Right atrium auricular region (tissue), 2 donors: ENCODE data around the gene FNDC3A. TPM values are rescaled to one million over a fixed set of nuclear protein-coding genes. Genes with fewer than 3 reads are reported as not detected.
"Not testable (repeated sequence)": the region's sequence is repeated elsewhere in the genome, so short reads cannot be mapped to it uniquely, and the experiment has no call there.

Experiments
- DNase-seq: peaks from one replicate; pipeline ENCODE4 v3.0.0-alpha.2; 2019; ENCODE audit warnings: low spot score
- H3K27ac ChIP-seq, 2 donors: fragments of 200-600 bp; sonication (generic); 1 replicate in 1 of 2; 2 replicates in 1 of 2; pipeline ENCODE4 v1.5.1; 2016 to 2019
- H3K27me3 ChIP-seq, 2 donors: fragments of 200-600 bp; sonication (generic); one replicate each; pipeline versions ENCODE4 v1.5.1 to v1.6.0; 2017 to 2019
- H3K36me3 ChIP-seq: fragments of 200-600 bp; sonication (generic); one replicate; pipeline ENCODE4 v1.5.1; 2016
- H3K4me1 ChIP-seq, 2 donors: fragments of 200-600 bp; sonication (generic); one replicate each; pipeline versions ENCODE4 v1.5.1 to v1.6.0; 2017 to 2019
- H3K4me3 ChIP-seq, 2 donors: fragments of 200-600 bp; sonication (generic); 1 replicate in 1 of 2; 2 replicates in 1 of 2; pipeline ENCODE4 v1.5.1; 2017 to 2019; ENCODE audit warnings: mild to moderate bottlenecking in 1 of 2, moderate library complexity in 1 of 2
- H3K9me3 ChIP-seq, 2 donors: fragments of 200-600 bp; sonication (generic); one replicate each; pipeline ENCODE4 v1.5.1; 2019
- CTCF ChIP-seq, 2 donors: fragments of 200-600 bp; sonication (generic); IDR thresholded peaks; one replicate each; pipeline ENCODE4 v1.5.1; 2019; ENCODE audit warnings: antibody characterized with exemption in 2 of 2
- total RNA-seq, 2 donors: library from RNA; depleted of rRNA; stranded (reverse); fragments of >200 nt; gene quantifications; one replicate each; pipeline ENCODE4 v1.1.0, GENCODE V29; 2016

FNDC3A gene
- total RNA-seq, 2 donors from 2014 or later, result 22.7 to 29.4 TPM

DNA sequence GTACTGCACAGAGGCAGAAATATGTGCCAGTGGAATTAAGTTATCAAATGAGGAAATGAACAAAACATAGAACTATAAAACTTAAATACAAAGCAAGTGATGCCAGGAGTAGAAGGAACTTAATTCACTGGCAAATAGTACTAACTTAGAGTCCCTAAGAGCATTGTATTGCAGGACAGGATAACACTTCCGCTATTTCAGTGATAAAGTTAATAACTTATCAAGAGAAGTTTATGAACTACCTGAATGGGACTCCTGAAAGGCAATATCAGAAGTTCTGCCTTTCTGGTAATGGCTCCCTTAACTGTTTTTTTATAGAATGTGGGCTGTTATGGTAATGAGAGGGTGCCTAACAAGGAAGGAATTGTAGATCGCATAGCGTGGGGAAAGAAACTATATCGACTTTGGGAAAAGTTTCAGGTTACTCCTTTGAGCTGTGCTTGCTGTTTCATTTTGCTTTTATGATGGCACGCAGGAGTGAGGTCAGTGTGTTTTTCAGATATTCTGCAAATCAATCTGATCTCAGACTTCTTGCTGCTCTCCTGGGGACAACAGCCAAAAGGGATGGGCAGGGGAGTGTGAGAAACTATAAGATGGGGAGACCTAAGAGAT is 149.1 kb downstream of the FNDC3A start:
- Histone ChIP-seq H3K27me3 (no peaks in the 10 kb centered on the region), H3K4me3 (no peak overlapping the region), H3K36me3 (peaks cover under 1% of the 10 kb centered on the region), H3K9me3 (no peaks in the 10 kb centered on the region), H3K27ac (no peak overlapping the region), H3K4me1 (peaks cover 0 to 6% of the 10 kb centered on the region in 2 donors)
- TF ChIP-seq CTCF (IDR thresholded peaks at IDR 0.05), result no peak
- DNase-seq, result no peak

DNA sequence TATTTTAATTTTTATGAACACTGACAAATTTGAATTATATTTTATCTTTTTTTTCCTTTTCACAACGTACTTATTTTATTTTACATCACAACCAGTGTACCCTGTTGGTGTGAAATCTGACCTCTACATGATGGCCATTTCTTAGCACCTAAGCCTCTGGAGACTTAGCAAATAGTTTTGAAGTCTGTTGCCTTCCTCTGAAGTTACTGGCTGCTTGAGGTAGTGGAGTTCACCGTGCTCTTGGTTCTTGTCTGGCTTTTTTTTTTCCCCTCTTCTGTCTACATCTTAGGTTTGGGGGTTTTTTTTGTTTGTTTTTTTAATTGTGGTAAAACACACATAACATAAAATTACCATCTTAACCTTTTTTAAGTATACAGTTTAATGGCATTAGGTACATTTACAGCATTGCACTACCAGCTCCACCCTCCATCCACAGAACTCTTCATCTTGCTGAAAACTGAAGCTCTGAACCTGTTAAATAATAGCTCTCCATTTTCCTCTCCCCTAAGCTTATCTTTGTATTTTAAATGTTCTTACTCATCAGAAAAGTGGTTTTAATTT is 150.3 kb downstream of the FNDC3A start:
- Histone ChIP-seq H3K4me3 (no peak overlapping the region), H3K27ac (no peak overlapping the region), H3K4me1 (peaks cover 0 to 7% of the 10 kb centered on the region in 2 donors), H3K9me3 (no peaks in the 10 kb centered on the region), H3K36me3 (peaks cover 4% of the 10 kb centered on the region), H3K27me3 (no peaks in the 10 kb centered on the region)
- no peak for DNase-seq
- TF ChIP-seq CTCF (IDR thresholded peaks at IDR 0.05), result no peak

DNA sequence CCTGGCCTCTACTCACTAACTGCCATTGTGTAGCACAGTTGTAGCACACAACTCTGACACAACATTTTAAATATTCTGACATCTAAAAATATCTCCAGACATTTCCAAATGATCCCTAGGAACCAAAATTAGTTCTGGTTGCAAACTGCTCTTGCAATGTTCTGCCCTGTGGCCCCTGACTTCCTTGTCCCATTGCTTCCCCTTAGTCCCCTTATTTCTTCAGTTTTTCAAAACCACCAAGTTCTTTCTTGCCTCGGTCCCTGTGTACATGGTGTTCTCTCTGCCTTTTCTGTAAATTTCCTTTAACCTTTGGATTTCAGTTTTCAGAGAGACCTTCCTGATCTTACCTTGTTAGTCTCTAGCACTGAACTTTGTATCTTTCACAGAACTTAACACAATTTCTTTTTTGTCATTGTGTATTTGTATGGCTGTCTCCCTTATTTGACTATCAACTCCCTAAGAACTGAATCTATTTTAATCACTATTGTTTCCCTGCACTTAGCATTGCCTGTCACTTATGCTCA is 156.8 kb downstream of the FNDC3A start:
- no peaks in the 10 kb centered on the region for H3K9me3 ChIP-seq
- H3K4me3 ChIP-seq, result no peak overlapping the region
- H3K4me1 ChIP-seq, result peaks cover 0 to 23% of the 10 kb centered on the region in 2 donors
- H3K36me3 ChIP-seq, result peaks cover 42% of the 10 kb centered on the region
- TF ChIP-seq CTCF (IDR thresholded peaks at IDR 0.05), result no peak
- no peaks in the 10 kb centered on the region for H3K27me3 ChIP-seq
- DNase-seq, result no peak
- H3K27ac ChIP-seq, result no peak overlapping the region

- Histone ChIP-seq H3K27me3 (no peaks in the 10 kb centered on the region), H3K27ac (no peak overlapping the region), H3K4me3 (no peak overlapping the region), H3K36me3 (peaks cover 43% of the 10 kb centered on the region), H3K9me3 (no peaks in the 10 kb centered on the region), H3K4me1 (peaks cover 0 to 21% of the 10 kb centered on the region in 2 donors)
- DNase-seq, result no peak
- TF ChIP-seq CTCF (IDR thresholded peaks at IDR 0.05), result no peak
Observed at GRCh38 chr13:49134305-49134704, 158.6 kb downstream of the FNDC3A start.

- DNase-seq, H3K9me3 ChIP-seq, H3K27ac ChIP-seq, H3K4me3 ChIP-seq, H3K27me3 ChIP-seq: not testable (repeated sequence)
- peaks cover 37% of the 10 kb centered on the region for H3K36me3 ChIP-seq
- peaks cover 0 to 14% of the 10 kb centered on the region in 2 donors for H3K4me1 ChIP-seq
Observed at GRCh38 chr13:49137138-49137643, 161.5 kb downstream of the FNDC3A start.

- DNase-seq, result no peak
- no peak overlapping the region for H3K27ac ChIP-seq
- peaks cover 32% of the 10 kb centered on the region for H3K36me3 ChIP-seq
- H3K9me3 ChIP-seq, result no peaks in the 10 kb centered on the region
- no peaks in the 10 kb centered on the region for H3K27me3 ChIP-seq
- H3K4me1 ChIP-seq, result no peaks in the 10 kb centered on the region
- H3K4me3 ChIP-seq, result no peak overlapping the region
- TF ChIP-seq CTCF (IDR thresholded peaks at IDR 0.05), result no peak
Observed at GRCh38 chr13:49140910-49141611, 165.3 kb downstream of the FNDC3A start.
